ENCODE measurements around the gene UACA. TPM values are rescaled to one million over a fixed set of nuclear protein-coding genes. Genes with fewer than 3 reads are reported as not detected.
"Not testable (repeated sequence)": the region's sequence is repeated elsewhere in the genome, so short reads cannot be mapped to it uniquely, and the experiment has no call there.

Gene UACA
- total RNA-seq, 1 donor from 2014 or later = 39.7 TPM

GRCh38 chr15:70753101-70753829 lies 10.1 kb downstream of the UACA start:
- TF ChIP-seq CTCF (conservative IDR thresholded peaks at IDR 0.05; ENCODE audit: low read depth, low read length) = no peak
- no peak overlapping the region for H3K4me3 ChIP-seq (ENCODE audit: low read depth, low read length)
- no peak for DNase-seq (ENCODE audit: low read depth)

GRCh38 chr15:70752193-70752635 lies 11.1 kb downstream of the UACA start:
- no peak for DNase-seq (ENCODE audit: low read depth)
- H3K4me3 ChIP-seq (ENCODE audit: low read depth, low read length) = no peak overlapping the region
- no peak for TF ChIP-seq CTCF (conservative IDR thresholded peaks at IDR 0.05; ENCODE audit: low read depth, low read length)

GRCh38 chr15:70750203-70750869 lies 13.0 kb downstream of the UACA start:
- TF ChIP-seq CTCF (conservative IDR thresholded peaks at IDR 0.05; ENCODE audit: low read depth, low read length) = no peak
- no peak for DNase-seq (ENCODE audit: low read depth)
- no peak overlapping the region for H3K4me3 ChIP-seq (ENCODE audit: low read depth, low read length)

GRCh38 chr15:70748281-70748747 lies 15.0 kb downstream of the UACA start:
- TF ChIP-seq CTCF (conservative IDR thresholded peaks at IDR 0.05; ENCODE audit: low read depth, low read length) = no peak
- no peak overlapping the region for H3K4me3 ChIP-seq (ENCODE audit: low read depth, low read length)
- no peak for DNase-seq (ENCODE audit: low read depth)

GRCh38 chr15:70746598-70746997 lies 16.8 kb downstream of the UACA start:
- not testable (repeated sequence) for DNase-seq (ENCODE audit: low read depth); H3K4me3 ChIP-seq (ENCODE audit: low read depth, low read length)

- no peak overlapping the region for H3K4me3 ChIP-seq (ENCODE audit: low read depth, low read length)
- TF ChIP-seq CTCF (conservative IDR thresholded peaks at IDR 0.05; ENCODE audit: low read depth, low read length) = no peak
- no peak for DNase-seq (ENCODE audit: low read depth)
Observed at GRCh38 chr15:70742928-70743327, 20.4 kb downstream of the UACA start.

- H3K4me3 ChIP-seq (ENCODE audit: low read depth, low read length) = no peak overlapping the region
- DNase-seq (ENCODE audit: low read depth) = no peak
- no peak for TF ChIP-seq CTCF (conservative IDR thresholded peaks at IDR 0.05; ENCODE audit: low read depth, low read length)
Observed at GRCh38 chr15:70741677-70742293, 21.6 kb downstream of the UACA start.

Measured in epithelial cell of proximal tubule (primary cell).